Measurements from ENCODE around the gene KLRF1. TPM values are rescaled to one million over a fixed set of nuclear protein-coding genes. Genes with fewer than 3 reads are reported as not detected.

KLRF1 gene, protein sequence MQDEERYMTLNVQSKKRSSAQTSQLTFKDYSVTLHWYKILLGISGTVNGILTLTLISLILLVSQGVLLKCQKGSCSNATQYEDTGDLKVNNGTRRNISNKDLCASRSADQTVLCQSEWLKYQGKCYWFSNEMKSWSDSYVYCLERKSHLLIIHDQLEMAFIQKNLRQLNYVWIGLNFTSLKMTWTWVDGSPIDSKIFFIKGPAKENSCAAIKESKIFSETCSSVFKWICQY
- 0.48 TPM in 1 of 2 replicates, not detected in the other for total RNA-seq

GRCh38 chr12:9827209-9827888, at the start of gene KLRF1:
KLRF1 (plus strand) TSS chr12:9827481; CDS start chr12:9827545, 64 bp downstream.

DNA sequence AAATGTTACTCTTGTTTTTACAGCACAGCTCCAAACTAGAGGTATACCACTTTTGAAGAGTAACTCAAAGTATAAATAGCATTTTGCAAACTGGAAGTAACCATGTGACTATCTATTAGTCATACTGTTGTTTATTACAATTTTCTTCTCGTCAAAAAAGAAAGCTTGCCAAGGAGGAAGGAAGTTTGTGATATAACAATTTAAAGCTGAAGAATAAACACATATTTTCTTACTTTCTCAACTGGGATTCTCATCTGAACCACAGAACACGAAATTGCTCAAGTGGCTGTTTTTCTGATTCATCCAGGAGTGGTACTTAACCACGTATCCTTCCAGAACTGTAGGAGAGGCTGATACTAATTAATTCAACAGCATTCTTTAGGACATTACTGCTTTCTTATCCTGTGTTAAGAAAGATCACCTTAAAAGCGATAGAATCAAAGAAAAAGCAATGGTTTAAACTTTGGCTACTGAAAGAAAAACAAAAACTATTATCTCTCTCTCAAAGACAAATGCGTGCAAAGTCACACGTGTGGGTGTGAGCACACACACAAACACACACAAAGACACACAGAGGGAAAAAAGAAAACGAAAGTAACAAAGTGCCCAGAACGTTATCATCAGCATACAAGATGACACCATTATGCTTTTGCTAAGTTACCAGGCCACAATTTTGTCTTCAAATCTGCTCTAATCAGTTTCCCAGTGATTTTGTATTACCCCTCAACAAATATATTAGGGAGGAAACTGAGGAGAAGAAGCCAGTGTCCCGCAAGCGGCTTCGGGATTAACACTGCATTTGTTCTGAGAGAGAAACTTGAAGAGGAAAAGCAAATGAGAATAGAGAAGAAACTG, 42.3 kb downstream of the KLRF1 start, which contains the start of gene CLEC2B:
Gene CLEC2B, minus strand, starts transcription at position 48 of the 855 bp plus-strand sequence.

DNA sequence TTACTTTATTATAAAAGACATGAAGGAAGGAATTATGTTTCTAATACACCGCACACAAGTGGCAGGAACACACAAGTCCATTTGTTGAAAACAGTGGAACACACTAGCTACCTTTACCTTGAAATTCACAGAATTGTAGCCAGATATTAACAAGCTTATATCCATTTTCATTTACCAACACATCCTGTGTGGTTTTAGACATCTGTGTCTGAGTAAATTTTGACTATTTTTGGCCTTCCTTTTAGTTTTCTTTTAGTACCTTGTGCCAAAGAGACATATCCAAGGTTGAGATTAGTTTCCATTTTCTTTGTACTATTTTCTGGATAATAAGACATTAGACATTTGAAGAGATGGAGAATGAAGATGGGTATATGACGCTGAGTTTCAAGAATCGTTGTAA, 54.0 kb downstream of the KLRF1 start, which contains the start of gene KLRF2:
Gene KLRF2, plus strand, starts transcription at position 244 of the 400 bp plus-strand sequence. Its CDS starts 107 bp downstream, at position 351.

Other genes with a start within 250 kb of the KLRF1 start
- gene KLRB1, start 219.6 kb upstream of the KLRF1 start, total RNA-seq, result not detected in 2 replicates
- gene CLEC2D, start 157.8 kb upstream of the KLRF1 start, total RNA-seq, result 1.4 and 4.0 TPM in 2 replicates
- not detected in 2 replicates for gene CLECL1, start 94.4 kb upstream of the KLRF1 start, total RNA-seq
- 0.48 TPM in 1 of 2 replicates, not detected in the other for gene CD69, start 66.6 kb upstream of the KLRF1 start, total RNA-seq
- gene CLEC2B, start 41.9 kb downstream of the KLRF1 start, total RNA-seq, result 4.1 and 11.9 TPM in 2 replicates
- gene KLRF2, start 54.0 kb downstream of the KLRF1 start, total RNA-seq, result not detected in 2 replicates
- gene CLEC2A, start 104.9 kb downstream of the KLRF1 start, total RNA-seq, result not detected in 2 replicates
- not detected in 2 replicates for gene CLEC12A, start 143.9 kb downstream of the KLRF1 start, total RNA-seq
- gene CLEC1B, start 171.6 kb downstream of the KLRF1 start, total RNA-seq, result not detected in 2 replicates
- gene CLEC12B, start 183.1 kb downstream of the KLRF1 start, total RNA-seq, result not detected in 2 replicates
- gene CLEC9A, start 203.2 kb downstream of the KLRF1 start, total RNA-seq, result not detected in 2 replicates

All from tracheal epithelial cell (primary cell).